PC-3 (cell line): Measurements from ENCODE around the gene CPVL. TPM values are rescaled to one million over a fixed set of nuclear protein-coding genes. Genes with fewer than 3 reads are reported as not detected.

Experiments used
- ATAC-seq: fragments of 200-7000 bp; cut with Tn5 transposase; 2 replicates; pipeline ENCODE4 v1.9.1; 2020; ENCODE audit warnings: mild to moderate bottlenecking, moderate library complexity
- BruUV-seq: library from RNA; stranded (reverse); fragments of 400-500 nt; replicated peaks from 2 replicates; lab custom pipeline; 2021; lab: Mats Ljungman, UMichigan
- CTCF ChIA-PET: fragments of 300-600 bp; sonication (Branson Sonifier 250); formaldehyde crosslinking; loops from one replicate; lab custom pipeline; 2022; ENCODE audit warnings: antibody characterized with exemption; lab: Charles Lee
- POLR2A ChIA-PET: fragments of 300-600 bp; sonication (Branson Sonifier 250); formaldehyde crosslinking; loops from one replicate; lab custom pipeline; 2022; ENCODE audit warnings: antibody characterized with exemption; ENCODE audit not compliant: unreplicated experiment; lab: Charles Lee
- DNase-seq: peaks from one replicate; pipeline ENCODE4 v3.0.0-alpha.2; 2015
- H2AFZ ChIP-seq: fragments of 300-600 bp; sonication (generic); 2 replicates; pipeline ENCODE4 v1.6.0; 2016; ENCODE audit warnings: antibody characterized with exemption, low read length
- H3F3A ChIP-seq: fragments of 300-600 bp; sonication (generic); one replicate; pipeline ENCODE4 v1.6.0; 2017; ENCODE audit warnings: antibody characterized with exemption, low read length, control low read depth, mild to moderate bottlenecking; ENCODE audit not compliant: unreplicated experiment
- H3K27ac ChIP-seq: fragments of 300-600 bp; sonication (generic); 2 replicates; pipeline ENCODE4 v1.5.1; 2016; ENCODE audit warnings: mild to moderate bottlenecking, low read length
- H3K27me3 ChIP-seq: fragments of 300-600 bp; sonication (generic); 2 replicates; pipeline ENCODE4 v1.6.1; 2016; ENCODE audit warnings: low read length, mixed read lengths
- H3K36me3 ChIP-seq: fragments of 300-600 bp; sonication (generic); 2 replicates; pipeline ENCODE4 v1.6.1; 2016; ENCODE audit warnings: low read depth, mixed run types, low read length, mixed read lengths
- H3K4me1 ChIP-seq: fragments of 300-600 bp; sonication (generic); 2 replicates; pipeline ENCODE4 v1.5.1; 2016; ENCODE audit warnings: low read length; ENCODE audit not compliant: insufficient read depth
- H3K4me2 ChIP-seq: fragments of 300-600 bp; sonication (generic); 2 replicates; pipeline ENCODE4 v1.6.0; 2016; ENCODE audit warnings: low read length
- H3K4me3 ChIP-seq: fragments of 300-600 bp; sonication (generic); 2 replicates; pipeline ENCODE4 v1.5.1; 2016; ENCODE audit warnings: mild to moderate bottlenecking, low read length, mixed read lengths
- H3K79me2 ChIP-seq: fragments of 300-600 bp; sonication (generic); 2 replicates; pipeline ENCODE4 v1.6.1; 2017; ENCODE audit warnings: low read length, mixed read lengths
- H3K9ac ChIP-seq: fragments of 300-600 bp; sonication (generic); 2 replicates; pipeline ENCODE4 v1.6.0; 2016; ENCODE audit warnings: mild to moderate bottlenecking, low read length
- H3K9me2 ChIP-seq: fragments of 300-600 bp; sonication (generic); replicated peaks from 2 replicates; pipeline ENCODE4 v1.6.1; 2016; ENCODE audit warnings: mixed run types, low read length, mixed read lengths
- H3K9me3 ChIP-seq: fragments of 300-600 bp; sonication (generic); 2 replicates; pipeline ENCODE4 v1.6.1; 2016; ENCODE audit warnings: low read length, mixed read lengths
- H4K20me1 ChIP-seq: fragments of 300-600 bp; sonication (generic); 2 replicates; pipeline ENCODE4 v1.6.1; 2016; ENCODE audit warnings: low read length, mixed read lengths
- CTCF ChIP-seq: fragments of 300-600 bp; sonication (generic); conservative IDR thresholded peaks from 2 replicates; pipeline ENCODE4 v1.5.1; 2017; ENCODE audit warnings: antibody characterized with exemption, low read depth, mild to moderate bottlenecking, low read length
- EZH2 ChIP-seq: fragments of 300-600 bp; sonication (generic); IDR thresholded peaks from one replicate; pipeline ENCODE4 v1.6.1; 2017; ENCODE audit warnings: antibody characterized with exemption, mild to moderate bottlenecking, low read length; ENCODE audit not compliant: unreplicated experiment
- EZH2phosphoT487 ChIP-seq: fragments of 300-600 bp; sonication (generic); IDR thresholded peaks from 2 replicates; pipeline ENCODE4 v1.6.1; 2018; ENCODE audit warnings: mild to moderate bottlenecking, antibody characterized with exemption, low read length, borderline replicate concordance
- intact Hi-C: fragments of 100-400 bp; cut with micrococcal nuclease; formaldehyde crosslinking; loops from 2 replicates; pipeline ENCODE4 v1.9.0; 2023
- total RNA-seq: library from RNA; depleted of rRNA; stranded (reverse); fragments of >200 nt; gene quantifications from 2 replicates; pipeline ENCODE4 v1.2.3, GENCODE V29; 2014

CPVL gene
- total RNA-seq, 1 experiment from 2014 or later: 14.7 TPM

- no peaks in the 10 kb centered on the region for H4K20me1 ChIP-seq
- H2AFZ ChIP-seq: no peak overlapping the region
- H3F3A ChIP-seq: no peaks in the 10 kb centered on the region
- no peaks in the 10 kb centered on the region for H3K36me3 ChIP-seq
- H3K9me3 ChIP-seq: no peaks in the 10 kb centered on the region
- peaks cover 18% of the 10 kb centered on the region for H3K4me1 ChIP-seq
- no peak for DNase-seq
- H3K27ac ChIP-seq: no peak overlapping the region
- ChIA-PET CTCF (no interaction called here), POLR2A (no interaction called here)
- no peak overlapping the region for H3K9ac ChIP-seq
- no peaks in the 10 kb centered on the region for H3K9me2 ChIP-seq
- no peak overlapping the region for H3K4me2 ChIP-seq
- H3K27me3 ChIP-seq: no peaks in the 10 kb centered on the region
- no TSS peak for BruUV-seq
- no peaks in the 10 kb centered on the region for H3K79me2 ChIP-seq
- ATAC-seq: no peak
- H3K4me3 ChIP-seq: no peak overlapping the region
- intact Hi-C loops: loop anchor here (10.0 kb wide), 1 partner anchor 412 kb away; no protein-coding TSS in a partner anchor
- TF ChIP-seq CTCF: no peak
- TF ChIP-seq EZH2phosphoT487: no peak
- TF ChIP-seq EZH2: no peak
Measured at GRCh38 chr7:29192323-29192722, 46.0 kb upstream of the CPVL start.

- TF ChIP-seq CTCF: no peak
- TF ChIP-seq EZH2: no peak
- no peak for TF ChIP-seq EZH2phosphoT487
- Histone ChIP-seq H4K20me1 (no peaks in the 10 kb centered on the region), H3K36me3 (no peaks in the 10 kb centered on the region), H2AFZ (peak overlapping the region; percentile 75), H3K79me2 (no peaks in the 10 kb centered on the region), H3K4me2 (peak overlapping the region; percentile 77), H3K9ac (no peak overlapping the region), H3K4me1 (peaks cover 18% of the 10 kb centered on the region), H3K4me3 (peak overlapping the region; percentile 42; the same call in 1 of the 2 replicates), H3K27ac (peak overlapping the region; percentile 13), H3K9me3 (no peaks in the 10 kb centered on the region), H3K9me2 (no peaks in the 10 kb centered on the region), H3K27me3 (no peaks in the 10 kb centered on the region), H3F3A (no peaks in the 10 kb centered on the region)
- ChIA-PET CTCF (interaction anchor here (0.5 to 2.4 kb wide), 15 partner anchors 11 to 558 kb away, joined by 3 to 18 read pairs (median 7); no protein-coding TSS in a partner anchor), POLR2A (interaction anchor here (1.0 kb wide), 1 partner anchor 84 kb away, joined by 5 read pairs; no protein-coding TSS in a partner anchor)
- DNase-seq (peak; percentile 63), ATAC-seq (peak; percentile 50)
- no TSS peak for BruUV-seq
- intact Hi-C loops: loop anchor here (1.0 to 10.0 kb wide), 8 partner anchors 44 to 414 kb away; partner anchors contain the start of genes CPVL and PRR15
Measured at GRCh38 chr7:29190349-29191045, 44.2 kb upstream of the CPVL start.
